Epithelial cell of proximal tubule (primary cell): ENCODE results near the gene SORCS2. TPM values are rescaled to one million over a fixed set of nuclear protein-coding genes. Genes with fewer than 3 reads are reported as not detected.

Experiments
- DNase-seq: peaks from one replicate; pipeline ENCODE4 v3.0.0-alpha.2; 2011; ENCODE audit warnings: low read depth
- H3K4me3 ChIP-seq: 2 replicates; pipeline ENCODE4 v1.5.1; 2011; ENCODE audit warnings: low read depth, mild to moderate bottlenecking, low read length
- CTCF ChIP-seq: conservative IDR thresholded peaks from 2 replicates; pipeline ENCODE4 v1.5.1; 2012; ENCODE audit warnings: low read depth, mild to moderate bottlenecking, low read length
- total RNA-seq: library from RNA; depleted of rRNA; stranded (reverse); fragments of >200 nt; gene quantifications from 2 replicates; pipeline ENCODE4 v1.2.3, GENCODE V29; 2015

SORCS2 gene
- total RNA-seq, 1 donor from 2014 or later = 0.29 TPM

- no peak overlapping the region for H3K4me3 ChIP-seq
- no peak for TF ChIP-seq CTCF
- no peak for DNase-seq
Observed at GRCh38 chr4:7330811-7331681, 138.7 kb downstream of the SORCS2 start.

GRCh38 chr4:7331682-7332000 lies 139.3 kb downstream of the SORCS2 start:
- no peak for TF ChIP-seq CTCF
- no peak overlapping the region for H3K4me3 ChIP-seq
- no peak for DNase-seq

- TF ChIP-seq CTCF = no peak
- H3K4me3 ChIP-seq = no peak overlapping the region
- no peak for DNase-seq
Observed at GRCh38 chr4:7332216-7333023, 140.1 kb downstream of the SORCS2 start.

GRCh38 chr4:7333024-7333780 lies 140.9 kb downstream of the SORCS2 start:
- DNase-seq = no peak
- TF ChIP-seq CTCF = no peak
- H3K4me3 ChIP-seq = no peak overlapping the region

GRCh38 chr4:7333801-7334421 lies 141.6 kb downstream of the SORCS2 start:
- no peak for DNase-seq
- H3K4me3 ChIP-seq = no peak overlapping the region
- TF ChIP-seq CTCF = no peak

GRCh38 chr4:7334521-7335275 lies 142.4 kb downstream of the SORCS2 start:
- H3K4me3 ChIP-seq = no peak overlapping the region
- TF ChIP-seq CTCF = no peak
- DNase-seq = no peak
